HCT116 (cell line): ENCODE measurements around the gene GBX1. TPM values are rescaled to one million over a fixed set of nuclear protein-coding genes. Genes with fewer than 3 reads are reported as not detected.

Source experiments
- ATAC-seq: fragments of 200-7000 bp; cut with Tn5 transposase; 2 replicates; pipeline ENCODE4 v1.9.1; 2020; ENCODE audit warnings: mild to moderate bottlenecking, moderate library complexity
- BruUV-seq: library from RNA; stranded (reverse); fragments of 400-500 nt; replicated peaks from 2 replicates; lab custom pipeline; 2021; lab: Mats Ljungman, UMichigan
- CTCF ChIA-PET: fragments of 300-600 bp; sonication (Branson Sonifier 250); formaldehyde crosslinking; loops from one replicate; lab custom pipeline; 2021; ENCODE audit warnings: antibody characterized with exemption; lab: Charles Lee
- POLR2A ChIA-PET: fragments of 300-600, 350-600 bp; sonication (Branson Sonifier 250); formaldehyde crosslinking; loops from one replicate; lab custom pipeline; 2021; ENCODE audit warnings: antibody characterized with exemption; lab: Charles Lee
- RAD21 ChIA-PET, 2 experiments: fragments of 300-600 bp; sonication (Branson Sonifier 250); formaldehyde crosslinking; loops; one replicate each; lab custom pipeline; 2023; ENCODE audit warnings: low total read pairs in 2 of 2; ENCODE audit not compliant: uncharacterized antibody in 2 of 2, unreplicated experiment in 2 of 2, low non-redundant PET in 1 of 2; lab: Charles Lee
- DNase-seq: peaks from one replicate; pipeline ENCODE4 v3.0.0-alpha.2; 2010; ENCODE audit warnings: low read depth, low spot score
- H2AFZ ChIP-seq: fragments of 200-600 bp; shearing (Covaris generic), sonication (generic); 2 replicates; pipeline ENCODE4 v1.6.1; 2017; ENCODE audit warnings: low read depth, mixed run types, mixed read lengths, antibody characterized with exemption, low read length; ENCODE audit not compliant: poor library complexity, severe bottlenecking
- H3K27ac ChIP-seq: 2 replicates; pipeline ENCODE4 v1.5.1; 2012; ENCODE audit warnings: low read depth, low read length
- H3K27me3 ChIP-seq: fragments of 200-600 bp; sonication (generic); 2 replicates; pipeline ENCODE4 v1.6.1; 2016; ENCODE audit warnings: mixed run types, low read length, mixed read lengths; ENCODE audit not compliant: insufficient read depth
- H3K36me3 ChIP-seq, 2 experiments: fragments of 200-500 bp in 1 of 2; fragments of 200-600 bp in 1 of 2; sonication (Bioruptor generic) in 1 of 2; sonication (generic) in 1 of 2; 2 replicates each; pipeline versions ENCODE4 v1.5.1 to v1.6.1; 2014 to 2016; ENCODE audit warnings: low read length in 2 of 2, inconsistent platforms in 1 of 2, mixed read lengths in 1 of 2, mixed run types in 1 of 2; ENCODE audit not compliant: insufficient read depth in 2 of 2, control insufficient read depth in 1 of 2
- H3K4me1 ChIP-seq, 2 experiments: fragments of 200-600 bp in 1 of 2; sonication (generic) in 1 of 2; 2 replicates each; pipeline versions ENCODE4 v1.5.1 to v1.6.1; 2012 to 2017; ENCODE audit warnings: low read length in 2 of 2, inconsistent platforms in 1 of 2, mild to moderate bottlenecking in 1 of 2, mixed read lengths in 1 of 2, mixed run types in 1 of 2, moderate library complexity in 1 of 2; ENCODE audit not compliant: insufficient read depth in 2 of 2, control insufficient read depth in 1 of 2
- H3K4me2 ChIP-seq: fragments of 200-600 bp; sonication (generic); 2 replicates; pipeline ENCODE4 v1.6.1; 2017; ENCODE audit warnings: mixed run types, low read length, mixed read lengths
- H3K4me3 ChIP-seq, 2 experiments: fragments of 200-600 bp in 1 of 2; sonication (generic) in 1 of 2; replicated peaks in 1 of 2; 2 replicates each; pipeline ENCODE4 v1.5.1; 2011 to 2016; ENCODE audit warnings: low read length in 2 of 2, control low read depth in 1 of 2, low read depth in 1 of 2, mild to moderate bottlenecking in 1 of 2, mixed read lengths in 1 of 2, mixed run types in 1 of 2
- H3K79me2 ChIP-seq: fragments of 200-600 bp; sonication (generic); 2 replicates; pipeline ENCODE4 v1.6.1; 2017; ENCODE audit warnings: mild to moderate bottlenecking, mixed run types, low read length, moderate library complexity, mixed read lengths; ENCODE audit not compliant: insufficient read depth
- H3K9ac ChIP-seq: fragments of 200-600 bp; sonication (generic); 2 replicates; pipeline ENCODE4 v1.6.1; 2016; ENCODE audit warnings: low read length, mixed read lengths
- H3K9me2 ChIP-seq: fragments of 200-600 bp; sonication (generic), shearing (Covaris generic); 2 replicates; pipeline ENCODE4 v1.6.1; 2017; ENCODE audit warnings: mixed run types, mild to moderate bottlenecking, moderate library complexity; ENCODE audit not compliant: insufficient read depth
- H3K9me3 ChIP-seq, 2 experiments: fragments of 200-500 bp in 1 of 2; fragments of 200-600 bp in 1 of 2; sonication (Bioruptor generic) in 1 of 2; sonication (generic) in 1 of 2; 2 replicates each; pipeline ENCODE4 v1.6.1; 2014 to 2017; ENCODE audit warnings: low read length in 2 of 2, mixed read lengths in 2 of 2, inconsistent platforms in 1 of 2, low read depth in 1 of 2, mild to moderate bottlenecking in 1 of 2, mixed run types in 1 of 2, moderate library complexity in 1 of 2; ENCODE audit not compliant: control insufficient read depth in 1 of 2, insufficient read depth in 1 of 2
- H4K20me1 ChIP-seq: fragments of 200-600 bp; sonication (generic), shearing (Covaris generic); 2 replicates; pipeline ENCODE4 v1.6.1; 2017; ENCODE audit warnings: mixed run types, mild to moderate bottlenecking, moderate library complexity; ENCODE audit not compliant: insufficient read depth
- CBX3 ChIP-seq: IDR thresholded peaks from 2 replicates; pipeline ENCODE4 v1.6.1; 2012; ENCODE audit warnings: low read depth
- CTCF ChIP-seq, 3 experiments: fragments of 200-600 bp in 1 of 3; sonication (generic) in 1 of 3; IDR thresholded peaks in 2 of 3; conservative IDR thresholded peaks in 1 of 3; 2 replicates each; pipeline ENCODE4 v1.5.1; 2012 to 2017; ENCODE audit warnings: low read depth in 2 of 3, low read length in 2 of 3, antibody characterized with exemption in 1 of 3, borderline replicate concordance in 1 of 3, control low read depth in 1 of 3, mild to moderate bottlenecking in 1 of 3, mixed read lengths in 1 of 3, mixed run types in 1 of 3, moderate library complexity in 1 of 3; ENCODE audit not compliant: insufficient read depth in 1 of 3
- EGR1 ChIP-seq: IDR thresholded peaks from 2 replicates; pipeline ENCODE4 v1.6.1; 2012; ENCODE audit warnings: low read depth
- EZH2 ChIP-seq: fragments of 200-600 bp; sonication (generic); IDR thresholded peaks from 2 replicates; pipeline ENCODE4 v1.6.1; 2017; ENCODE audit warnings: antibody characterized with exemption, mixed run types
- JUND ChIP-seq: IDR thresholded peaks from 2 replicates; pipeline ENCODE4 v1.6.1; 2012
- MAX ChIP-seq: IDR thresholded peaks from 2 replicates; pipeline ENCODE4 v1.6.1; 2012
- POLR2A ChIP-seq: IDR thresholded peaks from 2 replicates; pipeline ENCODE4 v1.7.0; 2011; ENCODE audit warnings: borderline replicate concordance; ENCODE audit not compliant: insufficient read depth, insufficient read length; ENCODE audit errors: extremely low read depth
- RAD21 ChIP-seq: IDR thresholded peaks from 2 replicates; pipeline ENCODE4 v1.6.1; 2012; ENCODE audit warnings: low read depth, mild to moderate bottlenecking
- SRF ChIP-seq: IDR thresholded peaks from 2 replicates; pipeline ENCODE4 v1.6.1; 2012; ENCODE audit warnings: low read depth
- TCF7L2 ChIP-seq: IDR thresholded peaks from 2 replicates; pipeline ENCODE4 v1.7.0; 2011; ENCODE audit warnings: borderline replicate concordance, inconsistent platforms; ENCODE audit not compliant: insufficient read depth, insufficient read length; ENCODE audit errors: extremely low read depth
- YY1 ChIP-seq: IDR thresholded peaks from 2 replicates; pipeline ENCODE4 v1.6.1; 2011; ENCODE audit warnings: low read length, low read depth, moderate library complexity, mild to moderate bottlenecking; ENCODE audit not compliant: insufficient replicate concordance; ENCODE audit errors: extremely low read depth
- intact Hi-C: fragments of 100-400 bp; cut with micrococcal nuclease; formaldehyde crosslinking; loops from 2 replicates; pipeline ENCODE4 v1.10.0; 2022
- total RNA-seq: library from RNA; stranded (reverse); gene quantifications from one replicate; pipeline ENCODE4 v1.2.1, GENCODE V29; 2021; ENCODE audit not compliant: unreplicated experiment
- TF ChIP-seq, protein P1 (sequence below): IDR thresholded peaks from 2 replicates; pipeline ENCODE4 v1.6.1; 2011; ENCODE audit warnings: mild to moderate bottlenecking, low read length, moderate library complexity; ENCODE audit not compliant: insufficient replicate concordance; ENCODE audit errors: extremely low read depth
- TF ChIP-seq, protein P2 (sequence below): IDR thresholded peaks from 2 replicates; pipeline ENCODE4 v1.6.1; 2012
- TF ChIP-seq, protein P3 (sequence below): IDR thresholded peaks from 2 replicates; pipeline ENCODE4 v1.6.1; 2012; ENCODE audit warnings: low read depth

Gene GBX1
- total RNA-seq, 1 experiment from 2014 or later, result 0.86 TPM

DNA sequence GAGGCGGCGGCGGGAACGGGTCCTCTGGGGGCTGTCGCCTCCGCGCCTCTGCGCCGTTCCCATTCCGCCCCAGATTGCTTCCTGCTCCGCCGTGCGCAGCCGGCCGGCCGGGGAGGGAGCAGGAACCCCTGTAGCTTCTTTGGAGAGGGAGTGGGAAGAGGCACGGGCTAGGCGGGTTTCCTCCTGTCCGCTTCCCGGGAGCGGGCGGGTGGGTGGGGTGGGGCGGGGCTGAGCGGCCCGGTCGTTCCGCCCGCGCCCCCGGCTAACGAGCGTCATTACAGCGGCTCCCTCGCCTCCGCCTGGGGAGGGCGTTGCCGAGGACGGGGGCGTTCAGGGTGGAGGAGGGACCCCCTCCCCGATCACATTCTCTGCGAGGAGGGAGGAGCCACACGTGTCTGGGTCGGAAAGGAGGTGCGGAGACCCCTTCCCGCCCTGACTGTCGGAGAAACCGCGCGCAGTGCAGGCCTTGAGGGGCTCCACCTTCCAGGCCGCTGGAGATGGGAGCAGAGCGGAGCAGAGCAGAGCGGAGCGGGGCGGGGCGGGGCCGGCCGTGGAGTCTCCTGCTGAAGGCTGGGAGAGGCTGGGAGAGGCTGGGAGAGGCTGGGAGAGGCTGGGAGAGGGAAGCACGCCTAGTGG, 41.5 kb downstream of the GBX1 start:
- Histone ChIP-seq H3K27ac (no peak overlapping the region), H2AFZ (no peak overlapping the region), H3K9me2 (no peaks in the 10 kb centered on the region), H3K9ac (no peak overlapping the region), H3K79me2 (peaks cover 6% of the 10 kb centered on the region; the same call in 1 of the 2 replicates), H3K9me3 (no peaks in the 10 kb centered on the region), H3K4me3 (no peak overlapping the region), H4K20me1 (no peaks in the 10 kb centered on the region), H3K4me1 (peaks cover 0 to 8% of the 10 kb centered on the region in 2 experiments; a peak in 1 of 4 replicates), H3K36me3 (peaks cover 18 to 22% of the 10 kb centered on the region in 2 experiments; a peak in 3 of 4 replicates), H3K4me2 (no peak overlapping the region), H3K27me3 (no peaks in the 10 kb centered on the region)
- RAD21 ChIA-PET, result no interaction called here
- CTCF ChIA-PET, result no interaction called here
- DNase-seq (no peak), ATAC-seq (no peak)
- BruUV-seq, result no TSS peak
- POLR2A ChIA-PET, result no interaction called here
- intact Hi-C loops, result loop anchor here (10.0 kb wide), 1 partner anchor 119 kb away; the partner anchor contains the start of gene SMARCD3
- TF ChIP-seq RAD21, result no peak
- no peak for TF ChIP-seq EGR1
- TF ChIP-seq CBX3, result no peak
- TF ChIP-seq, protein P1, sequence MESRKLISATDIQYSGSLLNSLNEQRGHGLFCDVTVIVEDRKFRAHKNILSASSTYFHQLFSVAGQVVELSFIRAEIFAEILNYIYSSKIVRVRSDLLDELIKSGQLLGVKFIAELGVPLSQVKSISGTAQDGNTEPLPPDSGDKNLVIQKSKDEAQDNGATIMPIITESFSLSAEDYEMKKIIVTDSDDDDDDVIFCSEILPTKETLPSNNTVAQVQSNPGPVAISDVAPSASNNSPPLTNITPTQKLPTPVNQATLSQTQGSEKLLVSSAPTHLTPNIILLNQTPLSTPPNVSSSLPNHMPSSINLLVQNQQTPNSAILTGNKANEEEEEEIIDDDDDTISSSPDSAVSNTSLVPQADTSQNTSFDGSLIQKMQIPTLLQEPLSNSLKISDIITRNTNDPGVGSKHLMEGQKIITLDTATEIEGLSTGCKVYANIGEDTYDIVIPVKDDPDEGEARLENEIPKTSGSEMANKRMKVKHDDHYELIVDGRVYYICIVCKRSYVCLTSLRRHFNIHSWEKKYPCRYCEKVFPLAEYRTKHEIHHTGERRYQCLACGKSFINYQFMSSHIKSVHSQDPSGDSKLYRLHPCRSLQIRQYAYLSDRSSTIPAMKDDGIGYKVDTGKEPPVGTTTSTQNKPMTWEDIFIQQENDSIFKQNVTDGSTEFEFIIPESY, result no peak
- TF ChIP-seq MAX, result no peak
- no peak for TF ChIP-seq SRF
- no peak for TF ChIP-seq JUND
- TF ChIP-seq YY1, result no peak
- TF ChIP-seq TCF7L2, result no peak
- no peak for TF ChIP-seq POLR2A
- no peak for TF ChIP-seq EZH2
- TF ChIP-seq, protein P2, sequence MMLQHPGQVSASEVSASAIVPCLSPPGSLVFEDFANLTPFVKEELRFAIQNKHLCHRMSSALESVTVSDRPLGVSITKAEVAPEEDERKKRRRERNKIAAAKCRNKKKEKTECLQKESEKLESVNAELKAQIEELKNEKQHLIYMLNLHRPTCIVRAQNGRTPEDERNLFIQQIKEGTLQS, result no peak
- TF ChIP-seq, protein P3, sequence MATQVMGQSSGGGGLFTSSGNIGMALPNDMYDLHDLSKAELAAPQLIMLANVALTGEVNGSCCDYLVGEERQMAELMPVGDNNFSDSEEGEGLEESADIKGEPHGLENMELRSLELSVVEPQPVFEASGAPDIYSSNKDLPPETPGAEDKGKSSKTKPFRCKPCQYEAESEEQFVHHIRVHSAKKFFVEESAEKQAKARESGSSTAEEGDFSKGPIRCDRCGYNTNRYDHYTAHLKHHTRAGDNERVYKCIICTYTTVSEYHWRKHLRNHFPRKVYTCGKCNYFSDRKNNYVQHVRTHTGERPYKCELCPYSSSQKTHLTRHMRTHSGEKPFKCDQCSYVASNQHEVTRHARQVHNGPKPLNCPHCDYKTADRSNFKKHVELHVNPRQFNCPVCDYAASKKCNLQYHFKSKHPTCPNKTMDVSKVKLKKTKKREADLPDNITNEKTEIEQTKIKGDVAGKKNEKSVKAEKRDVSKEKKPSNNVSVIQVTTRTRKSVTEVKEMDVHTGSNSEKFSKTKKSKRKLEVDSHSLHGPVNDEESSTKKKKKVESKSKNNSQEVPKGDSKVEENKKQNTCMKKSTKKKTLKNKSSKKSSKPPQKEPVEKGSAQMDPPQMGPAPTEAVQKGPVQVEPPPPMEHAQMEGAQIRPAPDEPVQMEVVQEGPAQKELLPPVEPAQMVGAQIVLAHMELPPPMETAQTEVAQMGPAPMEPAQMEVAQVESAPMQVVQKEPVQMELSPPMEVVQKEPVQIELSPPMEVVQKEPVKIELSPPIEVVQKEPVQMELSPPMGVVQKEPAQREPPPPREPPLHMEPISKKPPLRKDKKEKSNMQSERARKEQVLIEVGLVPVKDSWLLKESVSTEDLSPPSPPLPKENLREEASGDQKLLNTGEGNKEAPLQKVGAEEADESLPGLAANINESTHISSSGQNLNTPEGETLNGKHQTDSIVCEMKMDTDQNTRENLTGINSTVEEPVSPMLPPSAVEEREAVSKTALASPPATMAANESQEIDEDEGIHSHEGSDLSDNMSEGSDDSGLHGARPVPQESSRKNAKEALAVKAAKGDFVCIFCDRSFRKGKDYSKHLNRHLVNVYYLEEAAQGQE, result no peak
- TF ChIP-seq CTCF (IDR thresholded peaks at IDR 0.05 in 2 of 3, conservative IDR thresholded peaks at IDR 0.05 in 1 of 3; ENCODE audit: borderline replicate concordance in 1 of 3, insufficient read depth in 1 of 3, low read depth in 2 of 3, low read length in 2 of 3), result no peak
